Measurements from ENCODE around the gene GRIP1.

- TF ChIP-seq CTCF (IDR thresholded peaks at IDR 0.05) (no peak), ZFX (IDR thresholded peaks at IDR 0.05; ENCODE audit: borderline replicate concordance) (no peak)
These were observed 348.9 kb downstream of the GRIP1 start for GRCh38 chr12:66329941-66330340.

Measured in 22Rv1 (cell line).